LNCAP (cell line): ENCODE data around the gene ZNF710.

Experiments used
- CTCF ChIP-seq: fragments of 450-650 bp; IDR thresholded peaks from 2 replicates; pipeline ENCODE4 v1.5.1; 2017; ENCODE audit warnings: mild to moderate bottlenecking

The ZNF710 gene

GRCh38 chr15:90051874-90052273 is 50.8 kb downstream of the ZNF710 start:
- TF ChIP-seq CTCF, result no peak

GRCh38 chr15:90053685-90054466 is 52.8 kb downstream of the ZNF710 start:
- TF ChIP-seq CTCF, result no peak

GRCh38 chr15:90054618-90055097 is 53.5 kb downstream of the ZNF710 start:
- TF ChIP-seq CTCF, result no peak

- TF ChIP-seq CTCF, result no peak
Measured at GRCh38 chr15:90055182-90055581, 54.1 kb downstream of the ZNF710 start.

- no peak for TF ChIP-seq CTCF
Measured at GRCh38 chr15:90056529-90056928, 55.4 kb downstream of the ZNF710 start.

GRCh38 chr15:90058308-90058707 is 57.2 kb downstream of the ZNF710 start:
- no peak for TF ChIP-seq CTCF

GRCh38 chr15:90058775-90059174 is 57.7 kb downstream of the ZNF710 start:
- TF ChIP-seq CTCF, result no peak
